Astrocyte of the spinal cord (primary cell): Measurements from ENCODE around the gene NDRG3.

Source experiments
- DNase-seq: peaks from one replicate; pipeline ENCODE4 v3.0.0; 2011; ENCODE audit warnings: low read depth, low spot score
- H3K4me3 ChIP-seq: 2 replicates; pipeline ENCODE4 v1.5.1; 2011; ENCODE audit warnings: low read depth, mild to moderate bottlenecking, low read length, moderate library complexity
- in situ Hi-C: cut with HindIII; loops from 2 replicates; pipeline ENCODE4 v1.10.0; 2017; ENCODE audit warnings: low sequenced_read_pairs
- TF ChIP-seq, protein P1 (sequence below): IDR thresholded peaks from 2 replicates; pipeline ENCODE4 v1.5.1; 2012; ENCODE audit warnings: low read depth, mild to moderate bottlenecking, low read length, inconsistent platforms

The NDRG3 gene

DNA sequence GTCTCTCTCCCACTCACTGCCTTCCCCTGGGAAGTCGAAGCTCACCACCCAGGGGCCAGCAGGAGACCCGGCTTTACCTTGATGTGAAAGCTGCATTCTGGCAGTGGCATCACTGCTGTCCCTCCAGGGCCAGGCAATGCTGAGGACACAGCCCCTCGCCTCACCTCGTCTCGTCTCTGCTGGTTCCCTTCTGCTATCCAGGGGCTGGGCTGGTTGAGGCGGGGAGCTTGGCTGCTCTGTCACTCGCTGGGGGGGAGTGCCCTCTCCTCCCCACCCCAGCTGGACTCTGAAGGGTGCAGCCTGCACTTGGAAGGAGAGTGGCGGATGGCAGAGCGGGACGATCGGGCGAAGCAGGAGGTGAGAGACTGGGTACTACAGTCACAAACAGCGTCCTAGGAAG lies 40.4 kb upstream of the NDRG3 start:
- DNase-seq, result no peak
- TF ChIP-seq, protein P1, sequence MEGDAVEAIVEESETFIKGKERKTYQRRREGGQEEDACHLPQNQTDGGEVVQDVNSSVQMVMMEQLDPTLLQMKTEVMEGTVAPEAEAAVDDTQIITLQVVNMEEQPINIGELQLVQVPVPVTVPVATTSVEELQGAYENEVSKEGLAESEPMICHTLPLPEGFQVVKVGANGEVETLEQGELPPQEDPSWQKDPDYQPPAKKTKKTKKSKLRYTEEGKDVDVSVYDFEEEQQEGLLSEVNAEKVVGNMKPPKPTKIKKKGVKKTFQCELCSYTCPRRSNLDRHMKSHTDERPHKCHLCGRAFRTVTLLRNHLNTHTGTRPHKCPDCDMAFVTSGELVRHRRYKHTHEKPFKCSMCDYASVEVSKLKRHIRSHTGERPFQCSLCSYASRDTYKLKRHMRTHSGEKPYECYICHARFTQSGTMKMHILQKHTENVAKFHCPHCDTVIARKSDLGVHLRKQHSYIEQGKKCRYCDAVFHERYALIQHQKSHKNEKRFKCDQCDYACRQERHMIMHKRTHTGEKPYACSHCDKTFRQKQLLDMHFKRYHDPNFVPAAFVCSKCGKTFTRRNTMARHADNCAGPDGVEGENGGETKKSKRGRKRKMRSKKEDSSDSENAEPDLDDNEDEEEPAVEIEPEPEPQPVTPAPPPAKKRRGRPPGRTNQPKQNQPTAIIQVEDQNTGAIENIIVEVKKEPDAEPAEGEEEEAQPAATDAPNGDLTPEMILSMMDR, result no peak
- no peak overlapping the region for H3K4me3 ChIP-seq
- in situ Hi-C loops, result no loop called here

DNA sequence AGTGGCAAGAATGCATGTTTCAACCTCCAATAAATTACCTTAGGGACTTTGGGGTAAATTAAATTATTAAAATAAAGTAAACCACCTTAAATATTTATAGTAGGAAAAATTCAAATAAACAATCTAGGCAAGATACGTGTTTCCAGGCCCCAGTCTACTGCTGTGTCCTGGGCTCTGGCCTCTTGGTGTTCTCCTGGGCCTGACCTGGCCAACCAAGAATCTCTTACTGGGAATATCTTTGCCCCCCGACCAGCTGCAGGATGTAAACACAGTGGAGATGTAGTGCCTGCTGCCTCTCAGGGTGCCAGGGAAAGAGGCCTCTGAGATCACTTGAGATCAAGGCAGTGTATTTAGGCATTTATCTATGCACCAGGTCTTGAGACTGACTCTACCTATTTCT lies 39.4 kb upstream of the NDRG3 start:
- TF ChIP-seq, protein P1, result no peak
- in situ Hi-C loops, result no loop called here
- no peak overlapping the region for H3K4me3 ChIP-seq
- no peak for DNase-seq

DNA sequence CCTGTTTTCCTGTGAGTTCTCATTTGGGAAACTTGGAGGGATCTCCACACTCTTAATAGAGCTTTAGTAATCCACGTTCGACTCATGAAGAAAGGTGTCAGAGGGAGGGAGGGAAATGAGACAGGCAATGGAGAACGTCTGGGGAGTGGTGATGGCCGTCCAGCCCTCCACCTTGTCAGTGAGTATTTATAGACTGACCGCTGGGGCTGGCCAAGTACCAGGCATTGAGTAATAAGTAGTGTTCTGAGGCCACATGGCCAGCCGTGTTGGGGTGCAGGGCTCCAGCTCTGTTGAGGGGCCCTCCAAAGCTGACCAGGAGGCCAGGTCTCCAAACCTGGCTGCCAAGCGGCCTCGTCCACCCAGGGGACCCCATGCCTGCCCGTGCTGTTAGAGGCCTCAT lies 39.0 kb upstream of the NDRG3 start:
- H3K4me3 ChIP-seq, result no peak overlapping the region
- TF ChIP-seq, protein P1, result no peak
- DNase-seq, result no peak
- in situ Hi-C loops, result no loop called here

DNA sequence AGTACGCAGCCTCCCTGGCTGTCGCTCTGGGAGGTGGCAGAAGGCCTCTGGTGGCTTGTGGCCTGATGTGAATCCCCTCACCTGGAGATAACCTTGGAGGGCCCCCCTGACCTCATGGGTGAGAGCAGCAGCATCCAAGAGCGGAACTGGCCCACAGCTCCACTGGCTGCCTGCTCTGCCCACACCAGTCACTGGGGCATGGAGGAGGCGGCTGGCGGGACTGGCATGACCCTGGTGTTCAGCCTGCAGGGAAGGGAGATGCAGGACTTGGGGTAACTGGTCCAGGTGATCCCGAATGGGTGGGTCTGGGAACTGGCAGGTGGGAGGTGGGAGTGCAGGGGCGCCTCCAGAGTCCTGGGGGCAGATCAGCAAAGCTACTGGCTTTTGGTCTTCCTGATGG lies 38.2 kb upstream of the NDRG3 start:
- DNase-seq, result no peak
- TF ChIP-seq, protein P1, result no peak
- in situ Hi-C loops, result no loop called here
- H3K4me3 ChIP-seq, result no peak overlapping the region

DNA sequence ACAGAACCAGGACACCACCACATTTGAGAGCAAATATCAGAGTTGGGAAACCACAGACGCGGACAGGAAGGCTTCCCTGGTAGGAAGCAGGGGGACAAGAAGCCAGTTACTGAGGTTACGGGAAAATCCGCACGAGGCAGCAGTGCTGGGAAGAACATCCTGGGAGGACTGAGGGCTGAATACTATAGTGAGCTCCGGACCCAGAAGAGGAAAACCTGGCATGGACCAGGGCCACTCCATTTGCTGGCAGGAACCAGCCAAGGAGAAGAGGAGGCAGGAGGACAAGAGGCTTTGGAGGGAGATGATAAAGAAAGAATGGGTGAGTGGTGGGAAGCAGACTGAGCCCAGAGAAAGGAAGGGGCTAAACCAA lies 33.8 kb upstream of the NDRG3 start:
- H3K4me3 ChIP-seq, result no peak overlapping the region
- DNase-seq, result no peak
- TF ChIP-seq, protein P1, result no peak
- in situ Hi-C loops, result no loop called here

DNA sequence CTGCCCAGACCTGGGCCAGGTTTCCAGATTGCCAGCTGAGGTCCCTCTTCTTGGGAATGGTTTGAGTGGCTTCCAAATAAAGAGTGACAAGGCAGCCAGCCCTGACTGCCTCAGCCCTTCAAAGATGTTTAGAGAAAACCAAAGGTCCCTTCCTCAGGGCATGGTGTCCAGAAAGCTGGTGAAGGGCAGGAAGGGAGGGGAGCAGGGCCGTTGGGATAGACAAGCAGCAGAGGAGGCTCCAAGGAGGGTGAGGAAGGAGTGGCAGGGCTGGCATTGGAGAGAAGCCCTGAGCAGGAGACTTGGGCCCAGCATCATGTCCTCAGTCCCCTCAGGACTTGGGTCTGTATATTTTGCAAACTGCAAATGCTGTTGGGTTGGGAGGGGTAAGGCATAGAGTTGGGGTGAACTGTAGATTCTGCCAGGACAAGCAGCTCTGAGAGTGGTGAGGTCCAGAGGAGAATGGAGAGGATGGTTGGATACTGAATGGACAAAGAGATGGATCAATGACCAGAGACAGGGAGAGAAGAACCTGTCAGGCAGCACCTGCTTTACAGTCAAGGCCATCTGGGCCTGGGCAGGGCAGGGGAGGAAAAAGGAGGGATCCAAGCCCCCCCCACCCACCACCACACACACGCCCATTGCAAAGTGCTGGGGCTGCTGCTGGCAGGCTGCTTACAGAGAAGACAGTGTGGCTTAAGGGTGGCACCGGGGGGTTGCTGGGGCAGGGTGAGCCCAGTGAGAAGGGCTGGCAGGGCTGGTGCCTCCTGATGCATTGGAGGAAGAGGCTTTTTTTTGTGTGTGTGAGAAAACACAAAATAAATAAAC lies 33.2 kb upstream of the NDRG3 start:
- in situ Hi-C loops, result no loop called here
- DNase-seq, result no peak
- no peak overlapping the region for H3K4me3 ChIP-seq
- TF ChIP-seq, protein P1, result no peak
